GM23338 (cell line): ENCODE data around the gene NRROS. TPM values are rescaled to one million over a fixed set of nuclear protein-coding genes. Genes with fewer than 3 reads are reported as not detected.

ENCODE experiments used
- CREB1 ChIP-seq: fragments of 250-450 bp; sonication (Bioruptor Pico); IDR thresholded peaks from 2 replicates; pipeline ENCODE4 v1.5.0; 2020; ENCODE audit warnings: low read depth, mild to moderate bottlenecking, moderate library complexity
- EZH2 ChIP-seq: fragments of 200-600 bp; sonication (generic); IDR thresholded peaks from one replicate; pipeline ENCODE4 v1.8.0; 2017; ENCODE audit warnings: antibody characterized with exemption, mild to moderate bottlenecking, low read depth; ENCODE audit not compliant: unreplicated experiment
- EZH2phosphoT487 ChIP-seq: fragments of 200-600 bp; sonication (generic); IDR thresholded peaks from one replicate; pipeline ENCODE4 v1.8.1; 2018; ENCODE audit warnings: antibody characterized with exemption; ENCODE audit not compliant: unreplicated experiment
- JUNB ChIP-seq: IDR thresholded peaks from one replicate; pipeline ENCODE4 v1.6.1; 2016; ENCODE audit warnings: antibody characterized with exemption; ENCODE audit not compliant: unreplicated experiment
- NANOG ChIP-seq: IDR thresholded peaks from 2 replicates; pipeline ENCODE4 v1.6.1; 2016; ENCODE audit warnings: antibody characterized with exemption, borderline replicate concordance
- STAT1 ChIP-seq: IDR thresholded peaks from one replicate; pipeline ENCODE4 v1.6.1; 2016; ENCODE audit warnings: antibody characterized with exemption; ENCODE audit not compliant: unreplicated experiment
- ZNF331 ChIP-seq: fragments of 250-450 bp; sonication (Bioruptor Pico); IDR thresholded peaks from 2 replicates; pipeline ENCODE4 v1.5.0; 2020; ENCODE audit warnings: low read depth, mild to moderate bottlenecking, moderate library complexity
- polyA plus RNA-seq: library from polyadenylated mRNA; unstranded; fragments of >200 nt; fragmentation: Nextera tagmentation; extraction: Ambion mirVana; gene quantifications from 2 replicates; pipeline ENCODE4 v1.2.1, GENCODE V29; 2016
- total RNA-seq: library from RNA; depleted of rRNA; stranded (reverse); fragments of >200 nt; shearing (Covaris generic); gene quantifications from 2 replicates; pipeline ENCODE4 v1.2.3, GENCODE V29; 2014
- TF ChIP-seq, protein P1 (sequence below): fragments of 250-450 bp; sonication (Bioruptor Pico); IDR thresholded peaks from 2 replicates; pipeline ENCODE4 v1.5.0; 2020; ENCODE audit warnings: mild to moderate bottlenecking, moderate library complexity
- TF ChIP-seq, protein P2 (sequence below): IDR thresholded peaks from 2 replicates; pipeline ENCODE4 v1.6.1; 2016; ENCODE audit warnings: antibody characterized with exemption

NRROS gene
- total and polyA plus RNA-seq, 2 experiments from 2014 or later: 2.3 to 8.5 TPM

DNA sequence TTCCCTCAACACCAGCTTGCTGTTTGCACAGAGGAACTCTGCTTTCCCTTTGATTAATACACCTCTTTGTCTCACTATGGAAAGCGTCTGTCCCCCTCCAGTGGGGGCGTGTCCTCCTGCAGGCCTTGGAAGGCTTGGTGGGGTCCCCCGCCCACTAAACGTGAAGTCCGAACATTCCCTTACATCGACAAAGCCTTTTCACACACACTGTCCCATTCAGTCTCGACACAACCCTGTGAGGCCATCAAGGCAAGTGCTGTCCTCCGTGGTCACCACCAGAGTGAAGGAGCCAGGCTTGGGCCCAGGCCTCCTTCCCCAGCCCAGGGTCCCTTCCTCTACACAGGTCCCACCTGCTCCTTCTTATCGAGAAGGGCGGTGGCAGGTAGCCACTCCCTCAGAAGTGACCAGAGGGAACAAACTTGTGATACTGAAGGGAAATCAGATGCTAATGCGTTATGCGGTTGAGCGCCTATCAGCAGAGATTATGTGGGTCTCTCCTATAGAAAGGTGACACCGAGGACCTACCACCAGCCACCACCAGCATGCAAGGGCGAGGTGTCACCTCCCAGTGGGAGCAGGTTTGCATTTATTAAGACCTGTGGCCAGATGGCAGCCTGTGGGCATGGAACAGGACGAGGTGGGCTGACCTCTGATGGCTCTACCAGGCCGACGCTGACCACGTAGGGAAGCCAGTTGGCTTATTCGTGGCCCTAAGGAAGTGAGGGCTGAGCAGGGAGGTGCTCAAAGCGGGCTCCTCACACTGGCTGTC lies 6.6 kb downstream of the NRROS start (continued):
- TF ChIP-seq, protein P1, sequence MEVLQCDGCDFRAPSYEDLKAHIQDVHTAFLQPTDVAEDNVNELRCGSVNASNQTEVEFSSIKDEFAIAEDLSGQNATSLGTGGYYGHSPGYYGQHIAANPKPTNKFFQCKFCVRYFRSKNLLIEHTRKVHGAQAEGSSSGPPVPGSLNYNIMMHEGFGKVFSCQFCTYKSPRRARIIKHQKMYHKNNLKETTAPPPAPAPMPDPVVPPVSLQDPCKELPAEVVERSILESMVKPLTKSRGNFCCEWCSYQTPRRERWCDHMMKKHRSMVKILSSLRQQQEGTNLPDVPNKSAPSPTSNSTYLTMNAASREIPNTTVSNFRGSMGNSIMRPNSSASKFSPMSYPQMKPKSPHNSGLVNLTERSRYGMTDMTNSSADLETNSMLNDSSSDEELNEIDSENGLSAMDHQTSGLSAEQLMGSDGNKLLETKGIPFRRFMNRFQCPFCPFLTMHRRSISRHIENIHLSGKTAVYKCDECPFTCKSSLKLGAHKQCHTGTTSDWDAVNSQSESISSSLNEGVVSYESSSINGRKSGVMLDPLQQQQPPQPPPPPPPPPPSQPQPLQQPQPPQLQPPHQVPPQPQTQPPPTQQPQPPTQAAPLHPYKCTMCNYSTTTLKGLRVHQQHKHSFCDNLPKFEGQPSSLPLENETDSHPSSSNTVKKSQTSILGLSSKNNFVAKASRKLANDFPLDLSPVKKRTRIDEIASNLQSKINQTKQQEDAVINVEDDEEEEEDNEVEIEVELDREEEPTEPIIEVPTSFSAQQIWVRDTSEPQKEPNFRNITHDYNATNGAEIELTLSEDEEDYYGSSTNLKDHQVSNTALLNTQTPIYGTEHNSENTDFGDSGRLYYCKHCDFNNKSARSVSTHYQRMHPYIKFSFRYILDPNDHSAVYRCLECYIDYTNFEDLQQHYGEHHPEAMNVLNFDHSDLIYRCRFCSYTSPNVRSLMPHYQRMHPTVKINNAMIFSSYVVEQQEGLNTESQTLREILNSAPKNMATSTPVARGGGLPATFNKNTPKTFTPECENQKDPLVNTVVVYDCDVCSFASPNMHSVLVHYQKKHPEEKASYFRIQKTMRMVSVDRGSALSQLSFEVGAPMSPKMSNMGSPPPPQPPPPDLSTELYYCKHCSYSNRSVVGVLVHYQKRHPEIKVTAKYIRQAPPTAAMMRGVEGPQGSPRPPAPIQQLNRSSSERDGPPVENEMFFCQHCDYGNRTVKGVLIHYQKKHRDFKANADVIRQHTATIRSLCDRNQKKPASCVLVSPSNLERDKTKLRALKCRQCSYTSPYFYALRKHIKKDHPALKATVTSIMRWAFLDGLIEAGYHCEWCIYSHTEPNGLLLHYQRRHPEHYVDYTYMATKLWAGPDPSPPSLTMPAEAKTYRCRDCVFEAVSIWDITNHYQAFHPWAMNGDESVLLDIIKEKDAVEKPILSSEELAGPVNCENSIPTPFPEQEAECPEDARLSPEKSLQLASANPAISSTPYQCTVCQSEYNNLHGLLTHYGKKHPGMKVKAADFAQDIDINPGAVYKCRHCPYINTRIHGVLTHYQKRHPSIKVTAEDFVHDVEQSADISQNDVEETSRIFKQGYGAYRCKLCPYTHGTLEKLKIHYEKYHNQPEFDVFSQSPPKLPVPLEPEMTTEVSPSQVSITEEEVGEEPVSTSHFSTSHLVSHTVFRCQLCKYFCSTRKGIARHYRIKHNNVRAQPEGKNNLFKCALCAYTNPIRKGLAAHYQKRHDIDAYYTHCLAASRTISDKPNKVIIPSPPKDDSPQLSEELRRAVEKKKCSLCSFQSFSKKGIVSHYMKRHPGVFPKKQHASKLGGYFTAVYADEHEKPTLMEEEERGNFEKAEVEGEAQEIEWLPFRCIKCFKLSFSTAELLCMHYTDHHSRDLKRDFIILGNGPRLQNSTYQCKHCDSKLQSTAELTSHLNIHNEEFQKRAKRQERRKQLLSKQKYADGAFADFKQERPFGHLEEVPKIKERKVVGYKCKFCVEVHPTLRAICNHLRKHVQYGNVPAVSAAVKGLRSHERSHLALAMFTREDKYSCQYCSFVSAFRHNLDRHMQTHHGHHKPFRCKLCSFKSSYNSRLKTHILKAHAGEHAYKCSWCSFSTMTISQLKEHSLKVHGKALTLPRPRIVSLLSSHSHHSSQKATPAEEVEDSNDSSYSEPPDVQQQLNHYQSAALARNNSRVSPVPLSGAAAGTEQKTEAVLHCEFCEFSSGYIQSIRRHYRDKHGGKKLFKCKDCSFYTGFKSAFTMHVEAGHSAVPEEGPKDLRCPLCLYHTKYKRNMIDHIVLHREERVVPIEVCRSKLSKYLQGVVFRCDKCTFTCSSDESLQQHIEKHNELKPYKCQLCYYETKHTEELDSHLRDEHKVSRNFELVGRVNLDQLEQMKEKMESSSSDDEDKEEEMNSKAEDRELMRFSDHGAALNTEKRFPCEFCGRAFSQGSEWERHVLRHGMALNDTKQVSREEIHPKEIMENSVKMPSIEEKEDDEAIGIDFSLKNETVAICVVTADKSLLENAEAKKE: no peak
- TF ChIP-seq EZH2phosphoT487: no peak
- TF ChIP-seq, protein P2, sequence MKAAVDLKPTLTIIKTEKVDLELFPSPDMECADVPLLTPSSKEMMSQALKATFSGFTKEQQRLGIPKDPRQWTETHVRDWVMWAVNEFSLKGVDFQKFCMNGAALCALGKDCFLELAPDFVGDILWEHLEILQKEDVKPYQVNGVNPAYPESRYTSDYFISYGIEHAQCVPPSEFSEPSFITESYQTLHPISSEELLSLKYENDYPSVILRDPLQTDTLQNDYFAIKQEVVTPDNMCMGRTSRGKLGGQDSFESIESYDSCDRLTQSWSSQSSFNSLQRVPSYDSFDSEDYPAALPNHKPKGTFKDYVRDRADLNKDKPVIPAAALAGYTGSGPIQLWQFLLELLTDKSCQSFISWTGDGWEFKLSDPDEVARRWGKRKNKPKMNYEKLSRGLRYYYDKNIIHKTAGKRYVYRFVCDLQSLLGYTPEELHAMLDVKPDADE: no peak
- no peak for TF ChIP-seq ZNF331 (CRISPR knock-in tag)
- no peak for TF ChIP-seq STAT1
- TF ChIP-seq NANOG: no peak
- no peak for TF ChIP-seq CREB1 (CRISPR knock-in tag)
- no peak for TF ChIP-seq EZH2
- TF ChIP-seq JUNB: no peak
